ENCODE data around the gene TRAPPC3. TPM values are rescaled to one million over a fixed set of nuclear protein-coding genes. Genes with fewer than 3 reads are reported as not detected.
A peak's percentile ranks its signal among the peaks of the same experiment; 100 is the strongest.

TRAPPC3 gene
- total RNA-seq, 2 donors from 2014 or later = 62.4 to 63.0 TPM

DNA sequence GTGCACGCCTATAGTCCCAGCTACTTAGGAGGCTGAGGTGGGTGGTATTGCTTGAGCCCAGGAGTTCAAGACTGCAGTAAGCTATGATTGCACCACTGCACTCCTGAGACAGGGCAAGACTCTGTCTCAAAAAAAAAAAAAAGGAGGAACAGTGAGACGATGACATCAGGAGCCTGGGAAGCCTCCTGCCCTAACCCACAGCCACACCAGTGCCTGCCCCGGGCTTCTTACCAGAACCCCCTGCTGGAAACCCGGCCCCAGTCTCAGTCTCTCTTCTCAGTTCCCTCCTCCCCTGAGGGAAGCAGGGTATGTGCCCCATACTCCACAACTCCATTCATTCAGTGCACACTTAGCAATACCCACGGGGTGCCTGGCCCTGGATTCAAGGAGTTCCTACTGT is 33.4 kb downstream of the TRAPPC3 start:
- intact Hi-C loops (cut with DNase I, micrococcal nuclease) = no loop called here
- ATAC-seq (no peak), DNase-seq (no peak)

GRCh38 chr1:36115200-36115669 is 34.1 kb downstream of the TRAPPC3 start:
- intact Hi-C loops (cut with DNase I, micrococcal nuclease) = no loop called here
- DNase-seq (no peak), ATAC-seq (no peak)

DNA sequence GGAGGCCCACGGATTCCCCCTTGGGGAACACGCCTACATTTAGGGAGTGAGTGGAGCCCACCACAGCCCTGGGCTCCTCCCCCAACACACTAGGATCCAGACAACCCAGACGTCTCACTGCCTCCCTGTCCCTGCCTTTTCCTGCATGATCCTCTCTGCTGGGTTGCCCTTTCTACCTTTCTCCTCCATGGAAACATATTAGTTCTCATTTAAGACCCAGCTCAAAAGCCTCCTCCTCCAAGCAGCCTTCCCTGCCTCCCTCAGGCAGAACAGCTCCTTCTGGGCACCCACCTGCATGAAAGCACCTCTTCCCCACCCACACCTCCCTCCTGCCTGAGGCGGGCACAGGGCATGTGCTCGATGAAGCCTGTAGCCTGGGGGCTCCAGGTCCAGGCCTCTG is 34.9 kb downstream of the TRAPPC3 start:
- no peak for DNase-seq
- ATAC-seq = no peak
- intact Hi-C loops (cut with DNase I, micrococcal nuclease) = no loop called here

GRCh38 chr1:36112823-36113222 is 36.5 kb downstream of the TRAPPC3 start:
- intact Hi-C loops (cut with DNase I, micrococcal nuclease) = no loop called here
- no peak for DNase-seq
- ATAC-seq = no peak

DNA sequence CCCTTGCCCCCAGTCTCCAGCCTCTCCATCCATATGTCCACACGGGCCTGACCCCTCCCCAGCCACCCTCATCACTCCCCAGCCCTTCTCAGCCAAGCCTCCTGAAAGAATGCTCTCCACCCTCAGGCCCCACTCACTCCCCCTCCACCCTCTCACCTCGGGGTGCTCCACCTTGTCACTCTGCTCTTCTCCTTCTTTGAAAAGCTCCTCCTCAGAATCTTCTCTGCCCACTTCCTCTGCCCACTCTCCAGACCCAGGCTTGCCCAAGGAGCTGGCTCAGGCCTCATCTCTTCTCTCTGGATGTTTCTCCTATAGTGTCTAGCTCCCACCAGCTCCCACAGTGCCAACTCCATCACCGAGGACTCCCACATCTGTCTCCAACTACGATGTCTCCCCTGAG is 38.1 kb downstream of the TRAPPC3 start:
- intact Hi-C loops (cut with DNase I, micrococcal nuclease) = no loop called here
- ATAC-seq (no peak), DNase-seq (no peak)

GRCh38 chr1:36109041-36109679 is 40.1 kb downstream of the TRAPPC3 start:
- DNase-seq (no peak), ATAC-seq (no peak)

GRCh38 chr1:36108314-36108713 is 41.0 kb downstream of the TRAPPC3 start:
- no peak for ATAC-seq
- intact Hi-C loops (cut with DNase I, micrococcal nuclease) = no loop called here

More at GRCh38 chr1:36109041-36109679, 40.1 kb downstream of the TRAPPC3 start:
- intact Hi-C loops (cut with DNase I, micrococcal nuclease) = no loop called here

GRCh38 chr1:36107394-36107793 is 41.9 kb downstream of the TRAPPC3 start:
- no peak for DNase-seq
- ATAC-seq = no peak
- intact Hi-C loops (cut with DNase I, micrococcal nuclease) = no loop called here

More at GRCh38 chr1:36108314-36108713, 41.0 kb downstream of the TRAPPC3 start:
- no peak for DNase-seq

- intact Hi-C loops (cut with DNase I, micrococcal nuclease) = no loop called here
- no peak for ATAC-seq
- no peak for DNase-seq
Measured at GRCh38 chr1:36106269-36106668, 43.0 kb downstream of the TRAPPC3 start.

GRCh38 chr1:36101546-36101945 is 47.7 kb downstream of the TRAPPC3 start:
- ATAC-seq (no peak), DNase-seq (no peak)
- intact Hi-C loops (cut with DNase I, micrococcal nuclease) = no loop called here

- no peak for ATAC-seq
- no peak for DNase-seq
- intact Hi-C loops (cut with DNase I, micrococcal nuclease) = no loop called here
Measured at GRCh38 chr1:36100376-36100775, 48.9 kb downstream of the TRAPPC3 start.

DNA sequence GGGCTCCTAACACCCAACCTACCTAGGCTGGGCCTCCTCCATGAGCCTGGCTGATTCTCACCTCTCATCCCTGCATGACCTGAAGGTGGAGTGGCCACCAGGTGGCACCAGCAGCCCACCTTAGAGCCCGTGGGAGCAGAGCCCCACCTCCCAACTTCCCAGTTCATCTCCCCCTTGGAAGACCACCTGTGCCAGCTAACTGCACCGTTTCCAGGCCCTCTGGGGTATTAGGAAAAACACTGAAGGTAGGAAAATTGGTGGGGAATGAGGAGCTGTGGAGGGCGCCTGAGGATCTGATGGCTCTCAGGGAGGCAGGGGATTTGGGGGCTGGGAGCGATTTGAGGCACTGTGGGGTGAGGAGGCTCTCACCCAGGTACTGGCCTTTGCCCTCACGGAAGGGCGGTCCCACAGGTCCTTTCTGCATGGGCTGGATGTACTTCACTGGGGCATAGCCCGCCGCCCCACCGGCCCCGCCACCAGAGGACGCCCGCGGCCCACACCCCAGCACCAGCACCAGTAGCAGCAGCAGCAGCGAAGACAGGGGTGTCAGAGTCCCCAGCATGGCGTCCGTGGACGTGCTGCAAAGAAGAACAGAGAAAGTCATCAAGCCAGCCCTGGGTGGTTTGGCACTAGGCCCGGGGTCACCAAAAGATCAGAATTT is 49.5 kb downstream of the TRAPPC3 start:
- peak; percentile 58 to 89 for DNase-seq
- peak; percentile 91 for ATAC-seq
- intact Hi-C loops (cut with DNase I, micrococcal nuclease) = loop anchor here in 1 of 2 donors (10.0 kb wide), 1 partner anchor 185 kb away; no protein-coding TSS in a partner anchor

DNA sequence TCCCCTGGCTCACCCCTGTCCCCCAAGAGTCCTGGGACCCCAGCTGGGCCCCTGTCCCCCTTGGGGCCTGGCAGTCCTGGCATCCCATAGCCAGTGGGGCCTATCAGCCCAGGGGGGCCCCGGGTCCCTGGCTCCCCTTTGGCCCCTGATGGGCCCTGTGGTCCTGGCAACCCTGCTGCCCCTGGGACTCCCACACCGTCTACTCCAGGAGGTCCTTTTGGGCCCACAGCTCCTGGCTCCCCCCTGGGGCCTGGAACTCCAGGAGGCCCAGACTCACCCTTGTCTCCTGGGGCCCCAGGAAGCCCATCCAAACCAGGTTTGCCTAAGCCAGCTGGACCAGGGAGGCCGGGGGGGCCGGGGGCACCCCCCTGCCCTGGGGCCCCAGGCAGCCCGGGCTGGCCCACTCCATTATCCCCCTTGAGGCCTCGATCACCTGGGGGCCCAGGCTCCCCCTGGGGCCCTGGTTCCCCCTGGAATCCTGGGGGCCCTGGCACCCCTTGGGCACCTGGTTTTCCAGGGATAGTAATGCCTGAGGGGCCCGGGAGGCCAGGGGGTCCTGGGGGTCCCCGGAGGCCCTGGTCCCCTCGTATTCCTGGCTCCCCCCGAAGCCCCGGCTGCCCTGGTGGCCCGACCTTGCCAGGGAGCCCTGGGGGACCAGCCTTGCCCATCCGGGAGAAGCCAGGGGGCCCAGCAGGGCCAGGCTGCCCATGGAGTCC is 50.5 kb downstream of the TRAPPC3 start:
- intact Hi-C loops (cut with DNase I, micrococcal nuclease) = loop anchor here in 1 of 2 donors (10.0 kb wide), 1 partner anchor 186 kb away; no protein-coding TSS in a partner anchor
- no peak for ATAC-seq
- DNase-seq = no peak

DNA sequence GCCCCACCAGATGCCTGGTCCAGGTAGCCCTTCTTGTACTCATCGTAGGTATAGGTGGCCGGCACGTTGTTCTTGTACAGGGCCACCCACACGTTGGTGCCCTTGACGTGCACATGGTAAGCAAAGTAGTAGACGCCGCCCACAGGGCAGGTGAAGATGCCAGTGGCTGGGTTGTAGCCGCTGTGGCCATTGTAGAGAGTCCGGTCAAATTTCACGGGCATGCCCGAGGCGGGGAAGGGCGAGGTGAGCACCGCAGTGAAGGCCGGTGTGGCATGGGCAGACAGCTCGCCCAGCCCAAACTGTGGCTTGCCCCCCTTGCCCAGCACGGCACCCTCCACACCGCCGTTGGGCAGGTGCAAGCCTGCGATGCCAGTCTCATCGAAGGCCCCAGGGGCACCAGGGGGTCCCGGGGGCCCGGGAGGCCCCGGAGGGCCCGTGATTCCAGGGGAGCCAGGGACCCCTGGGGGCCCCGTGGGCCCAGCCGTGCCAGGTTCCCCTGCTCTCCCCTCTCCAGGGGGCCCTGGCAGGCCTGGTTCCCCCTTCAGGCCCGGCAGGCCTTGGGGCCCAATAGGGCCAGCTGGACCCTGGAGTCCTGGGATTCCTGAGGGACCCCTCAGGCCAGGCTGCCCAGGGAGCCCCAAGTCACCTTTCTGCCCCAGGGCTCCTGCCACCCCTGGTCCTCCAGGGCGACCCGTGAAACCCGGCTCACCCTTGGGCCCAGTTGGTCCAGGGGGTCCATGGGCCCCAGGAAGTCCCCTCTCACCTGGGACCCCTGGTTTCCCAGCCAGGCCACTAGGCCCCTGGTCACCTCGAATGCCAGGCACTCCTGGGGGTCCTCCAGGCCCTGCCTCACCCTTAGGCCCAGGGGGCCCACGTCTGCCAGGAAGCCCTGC is 51.3 kb downstream of the TRAPPC3 start:
- DNase-seq (no peak), ATAC-seq (no peak)
- intact Hi-C loops (cut with DNase I, micrococcal nuclease) = loop anchor here in 1 of 2 donors (10.0 kb wide), 1 partner anchor 187 kb away; no protein-coding TSS in a partner anchor

- intact Hi-C loops (cut with DNase I, micrococcal nuclease) = loop anchor here in 1 of 2 donors (10.0 kb wide), 1 partner anchor 188 kb away; no protein-coding TSS in a partner anchor
- DNase-seq (no peak), ATAC-seq (no peak)
Measured at GRCh38 chr1:36096500-36097432, 52.5 kb downstream of the TRAPPC3 start.

GRCh38 chr1:36095760-36096405 is 53.4 kb downstream of the TRAPPC3 start:
- intact Hi-C loops (cut with DNase I, micrococcal nuclease) = loop anchor here in 1 of 2 donors (10.0 kb wide), 1 partner anchor 189 kb away; no protein-coding TSS in a partner anchor
- no peak for ATAC-seq

DNA sequence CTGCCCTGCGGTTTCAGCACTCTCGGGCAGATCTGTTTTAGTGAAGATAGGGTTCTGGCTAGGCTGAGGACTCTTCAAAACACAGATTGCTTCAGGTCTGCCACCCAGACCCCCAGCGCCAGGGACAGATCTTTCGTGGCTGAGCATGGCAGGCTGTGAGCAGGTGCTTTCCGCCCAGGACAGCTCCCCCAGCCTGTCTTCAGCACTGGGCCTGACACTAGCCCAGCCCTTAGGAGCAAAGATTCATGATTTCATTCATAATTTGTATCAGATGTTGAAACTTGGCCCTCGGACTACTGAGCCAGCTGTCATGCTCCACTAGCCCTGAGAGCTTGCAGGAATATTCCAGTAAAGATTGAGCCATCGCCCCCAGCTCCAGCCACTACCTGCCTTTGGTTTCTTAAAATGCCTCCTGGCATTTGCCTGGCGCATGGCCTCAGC is 54.6 kb downstream of the TRAPPC3 start:
- intact Hi-C loops (cut with DNase I, micrococcal nuclease) = loop anchor here in 1 of 2 donors (10.0 kb wide), 1 partner anchor 190 kb away; no protein-coding TSS in a partner anchor
- ATAC-seq (no peak), DNase-seq (no peak)

More at GRCh38 chr1:36095760-36096405, 53.4 kb downstream of the TRAPPC3 start:
- DNase-seq = no peak

Measured in left colon (tissue), 2 donors.